ENCODE measurements around the gene NPLOC4.

NPLOC4 gene

GRCh38 chr17:81582749-81583148, 54.2 kb downstream of the NPLOC4 start:
- no peak for DNase-seq

- DNase-seq = no peak
Measured at GRCh38 chr17:81582341-81582740, 54.6 kb downstream of the NPLOC4 start.

GRCh38 chr17:81581758-81582157, 55.2 kb downstream of the NPLOC4 start:
- DNase-seq = no peak

GRCh38 chr17:81580481-81580880, 56.4 kb downstream of the NPLOC4 start:
- DNase-seq = no peak

GRCh38 chr17:81579821-81580321, 57.0 kb downstream of the NPLOC4 start:
- no peak for DNase-seq

GRCh38 chr17:81579298-81579697, 57.6 kb downstream of the NPLOC4 start:
- DNase-seq = no peak

- DNase-seq = no peak
Measured at GRCh38 chr17:81578561-81579225, 58.2 kb downstream of the NPLOC4 start.

GRCh38 chr17:81578038-81578441, 58.9 kb downstream of the NPLOC4 start:
- DNase-seq = no peak

GRCh38 chr17:81577278-81578000, 59.5 kb downstream of the NPLOC4 start:
- DNase-seq = no peak

- DNase-seq = no peak
Measured at GRCh38 chr17:81576621-81577277, 60.2 kb downstream of the NPLOC4 start.

GRCh38 chr17:81575836-81576235, 61.1 kb downstream of the NPLOC4 start:
- DNase-seq = no peak

- no peak for DNase-seq
Measured at GRCh38 chr17:81574643-81574956, 62.3 kb downstream of the NPLOC4 start.

- DNase-seq = no peak
Measured at GRCh38 chr17:81573794-81574642, 62.9 kb downstream of the NPLOC4 start.

GRCh38 chr17:81572563-81573168, 64.2 kb downstream of the NPLOC4 start:
- no peak for DNase-seq

GRCh38 chr17:81570964-81571363, 65.9 kb downstream of the NPLOC4 start:
- no peak for DNase-seq

GRCh38 chr17:81569986-81570514, 66.9 kb downstream of the NPLOC4 start:
- DNase-seq = no peak

GRCh38 chr17:81568416-81568815, 68.5 kb downstream of the NPLOC4 start:
- DNase-seq = no peak

GRCh38 chr17:81567191-81567590, 69.7 kb downstream of the NPLOC4 start:
- DNase-seq = no peak

GRCh38 chr17:81566461-81567126, 70.3 kb downstream of the NPLOC4 start:
- no peak for DNase-seq

GRCh38 chr17:81565231-81565630, 71.7 kb downstream of the NPLOC4 start:
- DNase-seq = no peak

- DNase-seq = no peak
Measured at GRCh38 chr17:81564778-81565177, 72.1 kb downstream of the NPLOC4 start.
